Measurements from ENCODE around the gene PIEZO2. TPM values are rescaled to one million over a fixed set of nuclear protein-coding genes. Genes with fewer than 3 reads are reported as not detected.

PIEZO2 gene
- total RNA-seq, 1 donor from 2014 or later: 5.3 TPM

DNA sequence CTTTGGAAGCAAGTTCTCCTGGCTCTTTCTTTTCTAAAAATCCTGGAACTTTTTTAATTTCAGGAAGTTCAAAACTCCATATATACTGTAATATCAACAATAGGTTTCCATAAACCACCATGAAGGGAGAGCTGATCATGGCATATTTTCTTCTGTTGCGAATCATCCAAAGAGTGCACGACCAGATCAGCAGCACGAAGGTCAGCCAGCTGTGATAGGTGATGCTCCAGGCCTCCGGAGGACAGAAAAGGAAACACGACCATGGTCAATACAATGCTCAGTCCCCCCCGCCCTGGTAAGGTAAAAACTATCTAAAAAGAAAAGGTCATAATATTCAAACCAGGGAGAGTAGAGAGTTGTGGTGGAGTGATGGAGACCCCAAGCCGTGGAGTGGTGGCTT, 354.6 kb downstream of the PIEZO2 start:
- Histone ChIP-seq H3K4me2 (ENCODE audit: low read length) (no peak overlapping the region), H3K9me3 (ENCODE audit: insufficient read depth, low read depth, low read length) (no peaks in the 10 kb centered on the region), H2AFZ (ENCODE audit: low read depth, low read length) (no peak overlapping the region), H3K9ac (ENCODE audit: low read length) (no peak overlapping the region), H4K20me1 (ENCODE audit: insufficient read depth, low read length) (no peaks in the 10 kb centered on the region), H3K4me3 (ENCODE audit: insufficient read depth, low read depth, low read length) (no peak overlapping the region), H3K27ac (ENCODE audit: low read depth, low read length) (no peak overlapping the region), H3K79me2 (ENCODE audit: insufficient read depth, low read length) (no peaks in the 10 kb centered on the region), H3K36me3 (ENCODE audit: insufficient read depth, low read length) (no peaks in the 10 kb centered on the region), H3K27me3 (ENCODE audit: insufficient read depth, low read length) (no peaks in the 10 kb centered on the region), H3K4me1 (ENCODE audit: insufficient read depth, low read length) (peaks cover 4% of the 10 kb centered on the region)
- FAIRE-seq (no peak), DNase-seq (ENCODE audit: low read depth) (no peak)
- Mint-ChIP-seq H3K4me3 (ENCODE audit: unreplicated experiment) (no peak overlapping the region), H3K36me3 (ENCODE audit: low read depth, unreplicated experiment) (no peaks in the 10 kb centered on the region), H3K9me3 (ENCODE audit: unreplicated experiment) (no peaks in the 10 kb centered on the region), H3K27ac (ENCODE audit: unreplicated experiment) (no peak overlapping the region), H3K4me1 (ENCODE audit: low read depth, unreplicated experiment) (peaks cover 9% of the 10 kb centered on the region), H3K27me3 (ENCODE audit: low read depth, unreplicated experiment) (no peaks in the 10 kb centered on the region)
- no peak for TF ChIP-seq EZH2 (IDR thresholded peaks at IDR 0.05; ENCODE audit: insufficient read depth, low read length)
- TF ChIP-seq, protein P1, sequence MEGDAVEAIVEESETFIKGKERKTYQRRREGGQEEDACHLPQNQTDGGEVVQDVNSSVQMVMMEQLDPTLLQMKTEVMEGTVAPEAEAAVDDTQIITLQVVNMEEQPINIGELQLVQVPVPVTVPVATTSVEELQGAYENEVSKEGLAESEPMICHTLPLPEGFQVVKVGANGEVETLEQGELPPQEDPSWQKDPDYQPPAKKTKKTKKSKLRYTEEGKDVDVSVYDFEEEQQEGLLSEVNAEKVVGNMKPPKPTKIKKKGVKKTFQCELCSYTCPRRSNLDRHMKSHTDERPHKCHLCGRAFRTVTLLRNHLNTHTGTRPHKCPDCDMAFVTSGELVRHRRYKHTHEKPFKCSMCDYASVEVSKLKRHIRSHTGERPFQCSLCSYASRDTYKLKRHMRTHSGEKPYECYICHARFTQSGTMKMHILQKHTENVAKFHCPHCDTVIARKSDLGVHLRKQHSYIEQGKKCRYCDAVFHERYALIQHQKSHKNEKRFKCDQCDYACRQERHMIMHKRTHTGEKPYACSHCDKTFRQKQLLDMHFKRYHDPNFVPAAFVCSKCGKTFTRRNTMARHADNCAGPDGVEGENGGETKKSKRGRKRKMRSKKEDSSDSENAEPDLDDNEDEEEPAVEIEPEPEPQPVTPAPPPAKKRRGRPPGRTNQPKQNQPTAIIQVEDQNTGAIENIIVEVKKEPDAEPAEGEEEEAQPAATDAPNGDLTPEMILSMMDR (IDR thresholded peaks at IDR 0.05; ENCODE audit: insufficient read depth, low read depth, low read length): no peak

DNA sequence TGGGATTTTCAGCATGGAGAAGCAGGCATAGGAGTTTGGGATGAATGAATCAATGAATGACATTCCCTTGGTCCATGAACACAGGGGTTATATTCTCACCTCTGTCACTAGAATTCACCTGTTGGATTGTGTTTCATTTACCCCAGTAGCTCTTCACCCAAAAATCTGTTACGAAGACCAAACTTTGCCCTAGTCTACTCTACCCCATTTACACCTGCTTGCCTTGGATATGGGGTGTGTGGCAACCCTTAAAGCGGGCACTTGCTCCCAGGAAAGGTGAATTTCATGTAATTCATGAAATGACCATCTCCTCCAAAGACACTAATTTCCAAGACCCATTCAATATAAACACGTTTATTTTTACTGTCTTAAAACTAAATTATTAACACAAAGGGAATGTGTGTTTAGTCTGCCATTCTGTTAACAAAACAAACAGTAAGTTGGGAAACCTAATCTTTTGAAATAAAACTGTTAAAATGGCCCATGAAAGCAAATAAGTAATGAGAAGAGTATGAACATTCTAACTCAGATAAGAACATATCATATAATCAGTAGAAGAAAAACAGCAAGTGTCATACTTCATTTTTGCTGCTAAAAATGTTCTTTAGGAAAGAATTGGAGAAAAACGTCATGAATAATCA, 355.5 kb downstream of the PIEZO2 start:
- FAIRE-seq (no peak), DNase-seq (ENCODE audit: low read depth) (no peak)
- Mint-ChIP-seq H3K9me3 (ENCODE audit: unreplicated experiment) (no peaks in the 10 kb centered on the region), H3K36me3 (ENCODE audit: low read depth, unreplicated experiment) (no peaks in the 10 kb centered on the region), H3K4me1 (ENCODE audit: low read depth, unreplicated experiment) (peaks cover 4% of the 10 kb centered on the region), H3K27me3 (ENCODE audit: low read depth, unreplicated experiment) (no peaks in the 10 kb centered on the region), H3K27ac (ENCODE audit: unreplicated experiment) (no peak overlapping the region), H3K4me3 (ENCODE audit: unreplicated experiment) (no peak overlapping the region)
- no peak overlapping the region for H3K4me3 ChIP-seq (ENCODE audit: insufficient read depth, low read depth, low read length)
- H3K4me1 ChIP-seq (ENCODE audit: insufficient read depth, low read length): no peaks in the 10 kb centered on the region
- H4K20me1 ChIP-seq (ENCODE audit: insufficient read depth, low read length): no peaks in the 10 kb centered on the region
- H2AFZ ChIP-seq (ENCODE audit: low read depth, low read length): no peak overlapping the region
- no peak for TF ChIP-seq EZH2 (IDR thresholded peaks at IDR 0.05; ENCODE audit: insufficient read depth, low read length)
- TF ChIP-seq, protein P1 (IDR thresholded peaks at IDR 0.05; ENCODE audit: insufficient read depth, low read depth, low read length): no peak
- H3K36me3 ChIP-seq (ENCODE audit: insufficient read depth, low read length): no peaks in the 10 kb centered on the region
- no peak overlapping the region for H3K9ac ChIP-seq (ENCODE audit: low read length)
- H3K27ac ChIP-seq (ENCODE audit: low read depth, low read length): no peak overlapping the region
- H3K4me2 ChIP-seq (ENCODE audit: low read length): no peak overlapping the region
- no peaks in the 10 kb centered on the region for H3K27me3 ChIP-seq (ENCODE audit: insufficient read depth, low read length)
- H3K79me2 ChIP-seq (ENCODE audit: insufficient read depth, low read length): no peaks in the 10 kb centered on the region
- H3K9me3 ChIP-seq (ENCODE audit: insufficient read depth, low read depth, low read length): no peaks in the 10 kb centered on the region

DNA sequence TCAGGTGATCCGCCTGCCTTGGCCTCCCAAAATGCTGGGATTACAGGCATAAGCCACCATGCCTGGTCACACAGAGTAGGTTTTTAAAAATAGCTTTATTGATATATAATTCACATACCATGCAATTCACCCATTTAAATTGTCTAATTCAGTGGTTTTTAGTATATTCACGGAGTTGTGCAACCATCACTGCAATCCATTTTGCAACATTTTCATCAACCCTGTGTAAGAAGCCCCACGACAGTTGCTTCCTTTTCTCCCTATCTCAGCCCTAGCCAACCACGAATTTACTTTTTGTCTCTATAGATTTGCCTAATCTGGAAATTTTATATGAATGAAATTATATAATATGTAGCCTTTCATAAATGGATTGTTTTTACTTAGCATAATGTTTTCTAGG, 357.2 kb downstream of the PIEZO2 start:
- Mint-ChIP-seq H3K27me3 (ENCODE audit: low read depth, unreplicated experiment) (no peaks in the 10 kb centered on the region), H3K36me3 (ENCODE audit: low read depth, unreplicated experiment) (no peaks in the 10 kb centered on the region), H3K9me3 (ENCODE audit: unreplicated experiment) (no peaks in the 10 kb centered on the region), H3K27ac (ENCODE audit: unreplicated experiment) (no peak overlapping the region), H3K4me1 (ENCODE audit: low read depth, unreplicated experiment) (no peaks in the 10 kb centered on the region), H3K4me3 (ENCODE audit: unreplicated experiment) (no peak overlapping the region)
- Histone ChIP-seq H3K36me3 (ENCODE audit: insufficient read depth, low read length) (no peaks in the 10 kb centered on the region), H3K79me2 (ENCODE audit: insufficient read depth, low read length) (no peaks in the 10 kb centered on the region), H3K4me2 (ENCODE audit: low read length) (no peak overlapping the region), H3K4me1 (ENCODE audit: insufficient read depth, low read length) (no peaks in the 10 kb centered on the region), H3K9ac (ENCODE audit: low read length) (no peak overlapping the region), H3K27me3 (ENCODE audit: insufficient read depth, low read length) (no peaks in the 10 kb centered on the region), H3K27ac (ENCODE audit: low read depth, low read length) (no peak overlapping the region), H4K20me1 (ENCODE audit: insufficient read depth, low read length) (no peaks in the 10 kb centered on the region), H3K4me3 (ENCODE audit: insufficient read depth, low read depth, low read length) (no peak overlapping the region), H2AFZ (ENCODE audit: low read depth, low read length) (no peak overlapping the region), H3K9me3 (ENCODE audit: insufficient read depth, low read depth, low read length) (no peaks in the 10 kb centered on the region)
- DNase-seq (ENCODE audit: low read depth): no peak
- FAIRE-seq: no peak
- TF ChIP-seq EZH2 (IDR thresholded peaks at IDR 0.05; ENCODE audit: insufficient read depth, low read length): no peak
- TF ChIP-seq, protein P1 (IDR thresholded peaks at IDR 0.05; ENCODE audit: insufficient read depth, low read depth, low read length): no peak
